Cortex of kidney (tissue), 1 donor: Measurements from ENCODE around the gene TGDS.

Source experiments
- DNase-seq: peaks from one replicate; lab custom pipeline; 2025; lab: John Stamatoyannopoulos, UW

Gene TGDS

GRCh38 chr13:94601446-94602431 is 5.8 kb upstream of the TGDS start, which contains the start of gene GPR180:
TSS of gene GPR180 (plus strand) at chr13:94601857. CDS start at chr13:94601928, 71 bp downstream.
- peak; percentile 26 for DNase-seq

- DNase-seq = no peak
These were observed 3.9 kb upstream of the TGDS start for GRCh38 chr13:94599877-94600276.

GRCh38 chr13:94598281-94598680 is 2.3 kb upstream of the TGDS start:
- no peak for DNase-seq

GRCh38 chr13:94596575-94596971 is 621 bp upstream of the TGDS start:
- no peak for DNase-seq

GRCh38 chr13:94595001-94595949 is 677 bp downstream of the TGDS start:
- DNase-seq = no peak

- DNase-seq = no peak
These were observed 5.2 kb downstream of the TGDS start for GRCh38 chr13:94590744-94591143.

- DNase-seq = no peak
These were observed 7.4 kb downstream of the TGDS start for GRCh38 chr13:94588541-94588940.

GRCh38 chr13:94586371-94586770 is 9.6 kb downstream of the TGDS start:
- DNase-seq = no peak

GRCh38 chr13:94585543-94586101 is 10.3 kb downstream of the TGDS start:
- no peak for DNase-seq

- no peak for DNase-seq
These were observed 12.0 kb downstream of the TGDS start for GRCh38 chr13:94583926-94584325.

GRCh38 chr13:94579063-94579462 is 16.9 kb downstream of the TGDS start:
- no peak for DNase-seq

GRCh38 chr13:94569615-94570014 is 26.3 kb downstream of the TGDS start:
- no peak for DNase-seq

- DNase-seq = no peak
These were observed 27.5 kb downstream of the TGDS start for GRCh38 chr13:94568443-94568842.

GRCh38 chr13:94567581-94567980 is 28.4 kb downstream of the TGDS start:
- DNase-seq = no peak

- no peak for DNase-seq
These were observed 34.8 kb downstream of the TGDS start for GRCh38 chr13:94561126-94561525.

- no peak for DNase-seq
These were observed 35.8 kb downstream of the TGDS start for GRCh38 chr13:94560116-94560515.

GRCh38 chr13:94559222-94559795 is 36.6 kb downstream of the TGDS start:
- DNase-seq = no peak

- DNase-seq = no peak
These were observed 37.2 kb downstream of the TGDS start for GRCh38 chr13:94558716-94559115.

- DNase-seq = no peak
These were observed 38.2 kb downstream of the TGDS start for GRCh38 chr13:94557684-94558235.

- no peak for DNase-seq
These were observed 39.3 kb downstream of the TGDS start for GRCh38 chr13:94556621-94557020.

GRCh38 chr13:94556041-94556440 is 39.9 kb downstream of the TGDS start:
- no peak for DNase-seq
